ENCODE results near the gene NDUFB3. TPM values are rescaled to one million over a fixed set of nuclear protein-coding genes. Genes with fewer than 3 reads are reported as not detected.

NDUFB3 gene
- total RNA-seq, 1 donor from 2014 or later: 74.9 TPM

DNA sequence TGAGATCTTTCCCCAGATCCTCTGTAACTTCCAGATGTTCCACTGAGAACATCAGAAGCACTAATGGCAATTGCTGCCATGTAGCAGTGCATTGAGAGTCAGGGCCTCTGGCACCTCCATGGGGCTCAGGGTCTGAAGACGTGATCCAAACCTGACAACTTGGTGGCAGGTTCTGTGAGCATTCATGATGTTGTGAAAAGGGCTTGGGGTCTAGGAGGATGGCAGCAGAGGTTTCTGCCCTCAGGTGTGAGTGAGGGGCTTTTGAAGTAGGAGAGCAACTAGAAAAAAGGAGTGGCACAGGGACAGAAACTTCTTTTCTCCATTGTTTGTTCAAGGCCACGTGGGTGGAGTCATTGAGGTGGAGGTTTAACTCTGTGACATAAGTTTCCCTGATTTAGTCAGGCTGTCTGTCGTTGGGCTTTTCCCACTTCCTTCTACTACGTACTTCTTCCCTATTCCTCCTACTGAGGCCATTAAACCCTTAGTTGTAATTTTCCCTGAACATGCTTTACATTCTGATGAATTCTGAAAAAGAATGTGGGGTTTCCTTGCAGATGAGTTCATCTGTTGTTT lies 57.2 kb downstream of the NDUFB3 start:
- DNase-seq: no peak

GRCh38 chr2:201130524-201131186 lies 58.9 kb downstream of the NDUFB3 start:
- no peak for DNase-seq

- DNase-seq: no peak
Observed at GRCh38 chr2:201132518-201132917, 60.7 kb downstream of the NDUFB3 start.

Small RNA genes lying within 50 kb of the gene (small RNA-seq; reads per million reads assigned to genes)
- not detected for gene RNU6-1206P (ENCODE audit: low replicate concordance)

Other genes starting within 250 kb of the NDUFB3 start
- gene CLK1, start 207.3 kb upstream of the NDUFB3 start, total RNA-seq: 179 TPM
- 49.1 TPM for gene PPIL3, start 182.9 kb upstream of the NDUFB3 start, total RNA-seq
- 28.3 TPM for gene NIF3L1, start 182.6 kb upstream of the NDUFB3 start, total RNA-seq
- gene ORC2, start 108.3 kb upstream of the NDUFB3 start, total RNA-seq: 22.1 TPM
- gene HYCC2, start 330 bp upstream of the NDUFB3 start, total RNA-seq: 22.3 TPM
- gene CFLAR, start 44.2 kb downstream of the NDUFB3 start, total RNA-seq: 120 TPM
- gene CASP10, start 111.1 kb downstream of the NDUFB3 start, total RNA-seq: 10.8 TPM
- 8.3 TPM for gene CASP8, start 188.5 kb downstream of the NDUFB3 start, total RNA-seq